Body of pancreas (tissue), 4 donors: ENCODE measurements around the gene KIF2B. TPM values are rescaled to one million over a fixed set of nuclear protein-coding genes. Genes with fewer than 3 reads are reported as not detected.
A peak's percentile ranks its signal among the peaks of the same experiment; 100 is the strongest.

ENCODE experiments used
- ATAC-seq: fragments of 150-250 bp; one replicate; pipeline ENCODE4 v1.9.1; 2016
- DNase-seq, 4 donors: peaks; one replicate each; pipeline ENCODE4 v3.0.0-alpha.2; 2019
- H3K27ac ChIP-seq, 4 donors: fragments of 200-600 bp; sonication (generic); 1 replicate in 3 of 4; 2 replicates in 1 of 4; pipeline versions ENCODE4 v1.5.1 to v1.6.1; 2016 to 2019; ENCODE audit warnings: mild to moderate bottlenecking in 1 of 4, mixed read lengths in 1 of 4, moderate library complexity in 1 of 4
- H3K27me3 ChIP-seq, 2 donors: fragments of 200-600 bp; sonication (generic); one replicate each; pipeline ENCODE4 v1.6.0; 2016; ENCODE audit warnings: mild to moderate bottlenecking in 1 of 2
- H3K36me3 ChIP-seq, 2 donors: fragments of 200-600 bp; sonication (generic); replicated peaks in 1 of 2; 2 replicates each; pipeline ENCODE4 v1.5.1; 2016; ENCODE audit warnings: low read depth in 2 of 2; ENCODE audit not compliant: insufficient read depth in 1 of 2
- H3K4me1 ChIP-seq: fragments of 200-600 bp; sonication (generic); one replicate; pipeline ENCODE4 v1.6.0; 2016
- H3K4me3 ChIP-seq, 2 donors: fragments of 200-600 bp; sonication (generic); 1 replicate in 1 of 2; 2 replicates in 1 of 2; pipeline ENCODE4 v1.5.1; 2016 to 2019
- H3K9me3 ChIP-seq, 3 donors: fragments of 200-600 bp; sonication (generic); 1 replicate in 2 of 3; 2 replicates in 1 of 3; pipeline ENCODE4 v1.5.1; 2016
- POLR2A ChIP-seq, 3 donors: fragments of 450-650 bp; IDR thresholded peaks; one replicate each; pipeline ENCODE4 v1.6.1; 2016; ENCODE audit warnings: antibody characterized with exemption in 3 of 3, mild to moderate bottlenecking in 2 of 3
- WGBS, 2 donors: methylation state at CpG; one replicate each; pipeline ENCODE4 v1.1.5; 2017; 5-methylcytosine and 5-hydroxymethylcytosine counted together
- intact Hi-C: fragments of 100-400 bp; cut with DNase I; formaldehyde crosslinking; loops from one replicate; pipeline ENCODE4 v1.15.1; 2023
- total RNA-seq, 2 donors: library from RNA; depleted of rRNA; stranded (reverse); fragments of >200 nt; gene quantifications; one replicate each; pipeline ENCODE4 v1.1.0, GENCODE V29; 2016
- TF ChIP-seq, protein P1 (sequence below), 7 experiments: fragments of 450-650 bp in 4 of 7; fragments of 200-600 bp in 3 of 7; sonication (generic) in 3 of 7; IDR thresholded peaks; one replicate each; pipeline ENCODE4 v1.5.1; 2016 to 2019; ENCODE audit warnings: antibody characterized with exemption in 7 of 7

The KIF2B gene, protein sequence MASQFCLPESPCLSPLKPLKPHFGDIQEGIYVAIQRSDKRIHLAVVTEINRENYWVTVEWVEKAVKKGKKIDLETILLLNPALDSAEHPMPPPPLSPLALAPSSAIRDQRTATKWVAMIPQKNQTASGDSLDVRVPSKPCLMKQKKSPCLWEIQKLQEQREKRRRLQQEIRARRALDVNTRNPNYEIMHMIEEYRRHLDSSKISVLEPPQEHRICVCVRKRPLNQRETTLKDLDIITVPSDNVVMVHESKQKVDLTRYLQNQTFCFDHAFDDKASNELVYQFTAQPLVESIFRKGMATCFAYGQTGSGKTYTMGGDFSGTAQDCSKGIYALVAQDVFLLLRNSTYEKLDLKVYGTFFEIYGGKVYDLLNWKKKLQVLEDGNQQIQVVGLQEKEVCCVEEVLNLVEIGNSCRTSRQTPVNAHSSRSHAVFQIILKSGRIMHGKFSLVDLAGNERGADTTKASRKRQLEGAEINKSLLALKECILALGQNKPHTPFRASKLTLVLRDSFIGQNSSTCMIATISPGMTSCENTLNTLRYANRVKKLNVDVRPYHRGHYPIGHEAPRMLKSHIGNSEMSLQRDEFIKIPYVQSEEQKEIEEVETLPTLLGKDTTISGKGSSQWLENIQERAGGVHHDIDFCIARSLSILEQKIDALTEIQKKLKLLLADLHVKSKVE
- not detected for total RNA-seq

DNA sequence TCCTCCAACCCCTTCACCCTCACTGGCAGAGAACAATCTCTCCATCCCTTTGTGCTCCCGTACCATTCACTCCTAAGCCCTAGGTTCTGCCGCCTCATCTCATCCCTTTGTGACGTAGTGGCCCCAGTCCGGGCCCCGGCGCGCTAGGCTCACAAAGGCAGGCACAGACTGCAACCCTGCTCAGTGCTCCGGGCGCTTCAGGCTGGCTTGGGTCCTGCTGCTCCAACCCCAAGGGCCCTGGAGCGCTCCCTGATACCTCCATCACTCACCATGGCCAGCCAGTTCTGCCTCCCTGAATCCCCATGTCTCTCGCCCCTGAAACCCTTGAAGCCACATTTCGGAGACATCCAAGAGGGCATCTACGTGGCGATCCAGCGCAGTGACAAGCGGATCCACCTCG, at the start of gene KIF2B:
Gene KIF2B (plus strand): TSS at position 164 of the 400 bp plus-strand sequence. CDS start 107 bp downstream, at position 271.
- H3K4me3 ChIP-seq, result no peak within 1 kb of the TSS
- WGBS, 2 donors, result 81 to 88% methylated on average over 13 to 17 of the region's 17 CpGs
- H3K27me3 ChIP-seq, result no peaks in the 10 kb centered on the region
- no peak within 1 kb of the TSS for H3K27ac ChIP-seq
- H3K9me3 ChIP-seq, result no peaks in the 10 kb centered on the region
- no peaks in the 10 kb centered on the region for H3K36me3 ChIP-seq
- H3K4me1 ChIP-seq, result no peaks in the 10 kb centered on the region
- ATAC-seq, result no peak
- intact Hi-C loops, result no loop called here
- TF ChIP-seq POLR2A (IDR thresholded peaks at IDR 0.05), result no peak
- TF ChIP-seq, protein P1, sequence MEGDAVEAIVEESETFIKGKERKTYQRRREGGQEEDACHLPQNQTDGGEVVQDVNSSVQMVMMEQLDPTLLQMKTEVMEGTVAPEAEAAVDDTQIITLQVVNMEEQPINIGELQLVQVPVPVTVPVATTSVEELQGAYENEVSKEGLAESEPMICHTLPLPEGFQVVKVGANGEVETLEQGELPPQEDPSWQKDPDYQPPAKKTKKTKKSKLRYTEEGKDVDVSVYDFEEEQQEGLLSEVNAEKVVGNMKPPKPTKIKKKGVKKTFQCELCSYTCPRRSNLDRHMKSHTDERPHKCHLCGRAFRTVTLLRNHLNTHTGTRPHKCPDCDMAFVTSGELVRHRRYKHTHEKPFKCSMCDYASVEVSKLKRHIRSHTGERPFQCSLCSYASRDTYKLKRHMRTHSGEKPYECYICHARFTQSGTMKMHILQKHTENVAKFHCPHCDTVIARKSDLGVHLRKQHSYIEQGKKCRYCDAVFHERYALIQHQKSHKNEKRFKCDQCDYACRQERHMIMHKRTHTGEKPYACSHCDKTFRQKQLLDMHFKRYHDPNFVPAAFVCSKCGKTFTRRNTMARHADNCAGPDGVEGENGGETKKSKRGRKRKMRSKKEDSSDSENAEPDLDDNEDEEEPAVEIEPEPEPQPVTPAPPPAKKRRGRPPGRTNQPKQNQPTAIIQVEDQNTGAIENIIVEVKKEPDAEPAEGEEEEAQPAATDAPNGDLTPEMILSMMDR (IDR thresholded peaks at IDR 0.05), result no peak
- no peak for DNase-seq

DNA sequence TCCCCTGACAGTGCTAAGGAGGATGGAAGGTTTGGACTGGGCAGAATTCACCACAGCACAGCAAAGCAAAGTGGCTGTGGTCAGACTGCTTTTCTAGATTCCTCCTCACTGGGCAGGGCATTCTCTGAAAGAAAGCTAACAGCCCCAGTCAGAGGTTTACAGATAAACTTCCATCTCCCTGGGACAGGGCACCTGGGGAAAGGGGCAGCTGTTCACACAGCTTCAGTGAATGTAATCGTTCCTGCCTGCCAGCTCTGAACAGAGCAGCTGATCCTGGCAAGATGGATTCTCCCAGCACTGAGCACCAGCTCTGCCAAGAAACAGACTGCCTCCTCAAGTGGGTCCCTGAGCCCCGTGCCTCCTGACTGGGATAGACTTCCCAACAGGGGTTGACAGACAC, 42.4 kb upstream of the KIF2B start:
- DNase-seq, result peak in 3 of 4 donors; percentile 39 to 75 (median 66)
- no peak for ATAC-seq
- Histone ChIP-seq H3K4me1 (no peaks in the 10 kb centered on the region), H3K4me3 (no peak overlapping the region), H3K27me3 (no peaks in the 10 kb centered on the region), H3K9me3 (no peaks in the 10 kb centered on the region), H3K36me3 (no peaks in the 10 kb centered on the region), H3K27ac (no peak overlapping the region)
- TF ChIP-seq, protein P1 (IDR thresholded peaks at IDR 0.05), result no peak
- TF ChIP-seq POLR2A (IDR thresholded peaks at IDR 0.05), result no peak
- WGBS, 2 donors, result 33 to 43% methylated on average over 1 to 2 of the region's 2 CpGs
- intact Hi-C loops, result no loop called here

DNA sequence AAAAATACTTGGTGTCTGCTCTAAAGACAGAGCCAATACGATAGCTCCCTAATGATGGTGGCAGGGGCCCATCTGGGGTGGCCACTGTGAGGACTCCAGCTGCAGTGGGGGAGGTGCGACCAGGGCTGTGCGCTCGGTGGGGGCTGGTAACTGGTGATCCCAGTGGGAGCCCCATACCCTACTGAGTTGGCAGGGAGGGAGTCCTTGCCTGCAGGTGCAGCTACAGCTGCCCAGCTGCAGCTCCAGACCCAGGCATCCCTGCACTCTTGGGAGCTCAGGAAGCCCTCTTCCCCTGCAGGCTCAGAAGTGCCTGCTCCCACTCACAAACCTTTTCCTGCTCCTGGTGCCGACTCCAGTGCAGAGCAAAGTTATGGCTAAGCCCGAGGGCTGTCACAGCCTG, 31.2 kb upstream of the KIF2B start:
- H3K27ac ChIP-seq, result no peak overlapping the region
- 66 to 81% methylated on average over 5 to 6 of the region's 6 CpGs for WGBS, 2 donors
- no peak for ATAC-seq
- no peak for DNase-seq
- intact Hi-C loops, result no loop called here
- H3K27me3 ChIP-seq, result no peaks in the 10 kb centered on the region
- no peak for TF ChIP-seq POLR2A (IDR thresholded peaks at IDR 0.05)
- TF ChIP-seq, protein P1 (IDR thresholded peaks at IDR 0.05), result no peak
- no peaks in the 10 kb centered on the region for H3K4me1 ChIP-seq
- H3K4me3 ChIP-seq, result no peak overlapping the region
- no peaks in the 10 kb centered on the region for H3K36me3 ChIP-seq
- no peaks in the 10 kb centered on the region for H3K9me3 ChIP-seq

DNA sequence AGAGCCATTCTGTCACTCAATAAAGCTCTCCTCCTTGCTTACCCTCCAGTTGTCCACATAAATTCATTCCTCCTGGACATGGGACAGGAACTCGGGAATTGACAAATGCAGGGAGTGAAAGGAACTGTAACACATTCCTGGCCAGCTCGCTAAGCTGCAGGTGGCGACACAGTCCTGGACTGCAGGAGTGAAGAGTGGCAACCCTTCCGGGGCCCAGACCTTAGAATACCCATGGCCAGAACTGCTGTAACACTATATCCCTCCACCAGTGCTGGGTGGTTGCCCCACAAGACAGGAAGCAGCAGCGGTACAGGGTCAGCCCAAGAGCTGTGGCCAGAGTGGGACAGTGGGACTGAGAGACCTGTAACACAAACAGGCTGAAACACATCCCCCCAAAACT, 30.3 kb upstream of the KIF2B start:
- H3K9me3 ChIP-seq, result no peaks in the 10 kb centered on the region
- H3K4me3 ChIP-seq, result no peak overlapping the region
- intact Hi-C loops, result no loop called here
- DNase-seq (no peak), ATAC-seq (no peak)
- H3K4me1 ChIP-seq, result no peaks in the 10 kb centered on the region
- no peaks in the 10 kb centered on the region for H3K27me3 ChIP-seq
- whole genome bisulfite sequencing, 2 donors, result 75 to 83% methylated on average over 2 to 5 of the region's 5 CpGs
- H3K27ac ChIP-seq, result no peak overlapping the region
- H3K36me3 ChIP-seq, result no peaks in the 10 kb centered on the region
- TF ChIP-seq, protein P1 (IDR thresholded peaks at IDR 0.05), result no peak
- no peak for TF ChIP-seq POLR2A (IDR thresholded peaks at IDR 0.05)
